KMS-11 (cell line): ENCODE results near the gene PPP1R1C.

Source experiments
- H2AFZ ChIP-seq: fragments of 200-600 bp; sonication (generic); 2 replicates; pipeline ENCODE4 v1.6.1; 2016; ENCODE audit warnings: antibody characterized with exemption, mixed run types, low read depth
- H3K27ac ChIP-seq: fragments of 200-600 bp; sonication (generic); 2 replicates; pipeline ENCODE4 v1.6.1; 2016; ENCODE audit warnings: mild to moderate bottlenecking, mixed run types
- H3K27me3 ChIP-seq: fragments of 200-600 bp; sonication (generic); 2 replicates; pipeline ENCODE4 v1.6.1; 2017; ENCODE audit warnings: mild to moderate bottlenecking, low read depth, mixed run types, moderate library complexity; ENCODE audit not compliant: insufficient read depth
- H3K36me3 ChIP-seq: fragments of 200-600 bp; sonication (generic); 2 replicates; pipeline ENCODE4 v1.6.1; 2017; ENCODE audit warnings: mild to moderate bottlenecking, mixed run types; ENCODE audit not compliant: insufficient read depth
- H3K4me1 ChIP-seq: fragments of 200-600 bp; sonication (generic); 2 replicates; pipeline ENCODE4 v1.6.1; 2016; ENCODE audit warnings: mild to moderate bottlenecking, low read depth, mixed run types; ENCODE audit not compliant: poor library complexity, severe bottlenecking
- H3K4me2 ChIP-seq: fragments of 200-600 bp; sonication (generic); 2 replicates; pipeline ENCODE4 v1.7.0; 2016; ENCODE audit warnings: mild to moderate bottlenecking, mixed run types
- H3K4me3 ChIP-seq: fragments of 200-600 bp; sonication (generic); IDR thresholded peaks from 2 replicates; pipeline ENCODE4 v1.6.1; 2017; ENCODE audit warnings: low read depth, low read length, mixed read lengths; ENCODE audit not compliant: insufficient read depth
- H3K79me2 ChIP-seq: fragments of 200-600 bp; sonication (generic); 2 replicates; pipeline ENCODE4 v1.6.1; 2016; ENCODE audit warnings: low read depth, mixed run types; ENCODE audit not compliant: insufficient read depth
- H3K9ac ChIP-seq: fragments of 200-600 bp; sonication (generic); 2 replicates; pipeline ENCODE4 v1.6.1; 2016; ENCODE audit warnings: mild to moderate bottlenecking, mixed run types
- H4K20me1 ChIP-seq: fragments of 200-600 bp; sonication (generic); 2 replicates; pipeline ENCODE4 v1.6.1; 2016; ENCODE audit warnings: mild to moderate bottlenecking, mixed run types; ENCODE audit not compliant: insufficient read depth
- CTCF ChIP-seq: fragments of 200-600 bp; sonication (generic); conservative IDR thresholded peaks from 2 replicates; pipeline ENCODE4 v1.6.1; 2017; ENCODE audit warnings: low read depth, mild to moderate bottlenecking, antibody characterized with exemption, low read length, moderate library complexity, mixed read lengths

PPP1R1C gene

GRCh38 chr2:182081602-182082260, 96.1 kb downstream of the PPP1R1C start:
- no peak overlapping the region for H3K4me3 ChIP-seq
- no peak for TF ChIP-seq CTCF
- no peak overlapping the region for H2AFZ ChIP-seq
- no peaks in the 10 kb centered on the region for H4K20me1 ChIP-seq
- no peaks in the 10 kb centered on the region for H3K27me3 ChIP-seq
- H3K4me2 ChIP-seq, result no peak overlapping the region
- H3K27ac ChIP-seq, result no peak overlapping the region
- H3K9ac ChIP-seq, result no peak overlapping the region
- no peaks in the 10 kb centered on the region for H3K79me2 ChIP-seq
- H3K4me1 ChIP-seq, result no peaks in the 10 kb centered on the region
- no peaks in the 10 kb centered on the region for H3K36me3 ChIP-seq

- no peaks in the 10 kb centered on the region for H3K79me2 ChIP-seq
- H3K4me2 ChIP-seq, result no peak overlapping the region
- H3K27me3 ChIP-seq, result no peaks in the 10 kb centered on the region
- no peak overlapping the region for H3K4me3 ChIP-seq
- no peaks in the 10 kb centered on the region for H4K20me1 ChIP-seq
- no peak overlapping the region for H3K9ac ChIP-seq
- no peak overlapping the region for H2AFZ ChIP-seq
- H3K27ac ChIP-seq, result no peak overlapping the region
- TF ChIP-seq CTCF, result no peak
- H3K4me1 ChIP-seq, result no peaks in the 10 kb centered on the region
- no peaks in the 10 kb centered on the region for H3K36me3 ChIP-seq
These were observed 103.1 kb downstream of the PPP1R1C start for GRCh38 chr2:182088681-182089320.

GRCh38 chr2:182090486-182090885, 104.8 kb downstream of the PPP1R1C start:
- Histone ChIP-seq H2AFZ (no peak overlapping the region), H3K4me1 (no peaks in the 10 kb centered on the region), H3K36me3 (no peaks in the 10 kb centered on the region), H3K4me3 (no peak overlapping the region), H4K20me1 (no peaks in the 10 kb centered on the region), H3K9ac (no peak overlapping the region), H3K79me2 (no peaks in the 10 kb centered on the region), H3K4me2 (no peak overlapping the region), H3K27me3 (no peaks in the 10 kb centered on the region), H3K27ac (no peak overlapping the region)
- no peak for TF ChIP-seq CTCF

GRCh38 chr2:182097571-182098164, 112.0 kb downstream of the PPP1R1C start:
- H3K4me3 ChIP-seq, result no peak overlapping the region
- no peaks in the 10 kb centered on the region for H3K27me3 ChIP-seq
- H3K9ac ChIP-seq, result no peak overlapping the region
- H2AFZ ChIP-seq, result no peak overlapping the region
- no peak overlapping the region for H3K27ac ChIP-seq
- TF ChIP-seq CTCF, result no peak
- no peaks in the 10 kb centered on the region for H3K4me1 ChIP-seq
- H3K36me3 ChIP-seq, result no peaks in the 10 kb centered on the region
- no peak overlapping the region for H3K4me2 ChIP-seq
- no peaks in the 10 kb centered on the region for H3K79me2 ChIP-seq
- H4K20me1 ChIP-seq, result no peaks in the 10 kb centered on the region
